HG02938 (cell line): ENCODE results near the gene BHLHE40.

Experiments
- ATAC-seq: cut with Tn5 transposase; IDR thresholded peaks from one replicate; pipeline ENCODE4 v1.9.1; 2021; ENCODE audit warnings: mild to moderate bottlenecking, moderate library complexity; ENCODE audit not compliant: unreplicated experiment

Gene BHLHE40

GRCh38 chr3:4997946-4998345 lies 18.7 kb downstream of the BHLHE40 start:
- ATAC-seq = no peak

GRCh38 chr3:4999531-5000184 lies 20.4 kb downstream of the BHLHE40 start:
- ATAC-seq = no peak

- no peak for ATAC-seq
Measured at GRCh38 chr3:5001135-5001534, 21.9 kb downstream of the BHLHE40 start.

- no peak for ATAC-seq
Measured at GRCh38 chr3:5001805-5002173, 22.6 kb downstream of the BHLHE40 start.

- no peak for ATAC-seq
Measured at GRCh38 chr3:5002174-5002870, 23.1 kb downstream of the BHLHE40 start.

GRCh38 chr3:5002871-5003247 lies 23.6 kb downstream of the BHLHE40 start:
- ATAC-seq = no peak

GRCh38 chr3:5004319-5005152 lies 25.3 kb downstream of the BHLHE40 start:
- ATAC-seq = no peak

- ATAC-seq = no peak
Measured at GRCh38 chr3:5005367-5005766, 26.1 kb downstream of the BHLHE40 start.

- peak; percentile 70 for ATAC-seq
Measured at GRCh38 chr3:5006755-5007202, 27.5 kb downstream of the BHLHE40 start.

GRCh38 chr3:5007873-5008272 lies 28.6 kb downstream of the BHLHE40 start:
- no peak for ATAC-seq

GRCh38 chr3:5009506-5010109 lies 30.4 kb downstream of the BHLHE40 start:
- no peak for ATAC-seq

GRCh38 chr3:5010140-5010539 lies 30.9 kb downstream of the BHLHE40 start:
- ATAC-seq = no peak

- ATAC-seq = no peak
Measured at GRCh38 chr3:5010706-5011554, 31.7 kb downstream of the BHLHE40 start.

GRCh38 chr3:5011555-5012256 lies 32.5 kb downstream of the BHLHE40 start:
- peak; percentile 55 for ATAC-seq

- ATAC-seq = no peak
Measured at GRCh38 chr3:5012367-5012766, 33.1 kb downstream of the BHLHE40 start.

GRCh38 chr3:5013021-5013906 lies 34.0 kb downstream of the BHLHE40 start:
- no peak for ATAC-seq

- no peak for ATAC-seq
Measured at GRCh38 chr3:5014391-5014790, 35.2 kb downstream of the BHLHE40 start.

GRCh38 chr3:5015056-5015455 lies 35.8 kb downstream of the BHLHE40 start:
- ATAC-seq = no peak
